IPS-20b (cell line): Measurements from ENCODE around the gene GPR157.
"Not testable (repeated sequence)": the region's sequence is repeated elsewhere in the genome, so short reads cannot be mapped to it uniquely, and the experiment has no call there.

Experiments
- H3K27ac ChIP-seq: one replicate; pipeline ENCODE4 v1.5.1; 2013; ENCODE audit warnings: low read length
- H3K27me3 ChIP-seq: 2 replicates; pipeline ENCODE4 v1.6.1; 2013; ENCODE audit warnings: mild to moderate bottlenecking, low read length, inconsistent platforms; ENCODE audit not compliant: insufficient read depth
- H3K36me3 ChIP-seq: 2 replicates; pipeline ENCODE4 v1.6.1; 2013; ENCODE audit warnings: low read depth, mild to moderate bottlenecking, inconsistent platforms, low read length, moderate library complexity; ENCODE audit not compliant: insufficient read depth
- H3K4me1 ChIP-seq: 2 replicates; pipeline ENCODE4 v1.6.1; 2013; ENCODE audit warnings: mild to moderate bottlenecking, control low read depth, inconsistent platforms, low read length, moderate library complexity; ENCODE audit not compliant: insufficient read depth
- H3K4me3 ChIP-seq: 2 replicates; pipeline ENCODE4 v1.5.1; 2013; ENCODE audit warnings: mild to moderate bottlenecking, low read length, inconsistent platforms
- H3K9ac ChIP-seq: 2 replicates; pipeline ENCODE4 v1.6.1; 2013; ENCODE audit warnings: low read depth, mild to moderate bottlenecking, inconsistent platforms, low read length, moderate library complexity
- H3K9me3 ChIP-seq: 2 replicates; pipeline ENCODE4 v1.6.1; 2013; ENCODE audit warnings: mild to moderate bottlenecking, low read depth, low read length, inconsistent platforms; ENCODE audit not compliant: insufficient read depth

GPR157 gene

DNA sequence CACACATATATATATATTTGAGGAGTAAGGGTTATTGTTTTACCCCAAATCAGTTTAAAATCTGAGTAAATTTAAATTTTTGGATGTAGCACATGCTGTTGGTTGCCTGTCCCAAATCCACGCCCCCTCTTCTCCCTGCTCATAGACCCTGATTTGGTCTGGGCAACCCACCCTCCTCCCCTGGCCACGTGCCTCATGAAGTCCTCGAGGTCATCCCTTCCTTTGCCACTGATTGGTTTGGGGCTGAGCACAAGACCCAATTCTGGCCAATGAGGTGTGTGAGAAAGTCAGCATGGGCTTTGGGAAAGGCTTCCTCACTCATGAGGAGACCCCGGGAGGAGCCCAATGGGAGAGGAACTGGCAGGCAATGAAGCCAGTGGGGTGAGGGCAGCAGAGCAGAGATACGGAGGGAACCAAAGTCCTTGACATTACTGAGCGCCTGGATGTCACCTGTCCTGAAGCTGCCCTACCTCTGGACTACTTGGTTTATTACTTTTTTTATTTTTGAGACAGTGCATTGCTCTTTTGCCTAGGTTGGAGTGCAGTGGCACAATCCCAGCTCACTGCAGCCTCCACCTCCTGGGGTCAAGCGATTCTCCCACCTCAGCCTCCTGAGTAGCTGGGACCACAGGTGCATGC, 31.3 kb upstream of the GPR157 start:
- H3K27ac ChIP-seq = no peak overlapping the region

DNA sequence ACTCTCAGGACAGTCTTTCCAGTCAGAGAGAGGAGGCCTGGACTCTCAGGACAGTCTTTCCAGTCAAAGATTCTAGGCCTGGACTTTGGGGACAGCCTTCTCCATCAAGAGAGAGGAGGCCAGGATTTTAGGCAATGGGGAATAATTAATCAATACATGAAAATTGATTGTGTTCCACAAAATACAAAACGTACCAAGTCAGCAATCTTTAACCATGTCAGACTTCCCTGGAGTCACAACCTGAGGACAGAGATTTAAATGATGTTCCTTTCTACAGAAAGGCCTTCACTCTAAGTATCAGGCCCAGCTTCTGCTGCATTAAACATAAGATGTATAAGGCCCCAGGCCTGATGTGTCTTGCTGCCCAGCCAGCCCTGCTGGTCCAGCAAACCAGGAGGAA, 27.0 kb upstream of the GPR157 start:
- H3K9me3 ChIP-seq = no peaks in the 10 kb centered on the region
- no peak overlapping the region for H3K9ac ChIP-seq
- H3K27ac ChIP-seq = no peak overlapping the region
- no peaks in the 10 kb centered on the region for H3K4me1 ChIP-seq
- no peaks in the 10 kb centered on the region for H3K27me3 ChIP-seq
- H3K4me3 ChIP-seq = no peak overlapping the region
- H3K36me3 ChIP-seq = peaks cover 14% of the 10 kb centered on the region; the same call in 1 of the 2 replicates

More for the DNA sequence above, 31.3 kb upstream of the GPR157 start:
- Histone ChIP-seq H3K9me3 (no peaks in the 10 kb centered on the region), H3K36me3 (no peaks in the 10 kb centered on the region), H3K4me1 (peaks cover 9% of the 10 kb centered on the region), H3K27me3 (no peaks in the 10 kb centered on the region), H3K9ac (no peak overlapping the region), H3K4me3 (no peak overlapping the region)

DNA sequence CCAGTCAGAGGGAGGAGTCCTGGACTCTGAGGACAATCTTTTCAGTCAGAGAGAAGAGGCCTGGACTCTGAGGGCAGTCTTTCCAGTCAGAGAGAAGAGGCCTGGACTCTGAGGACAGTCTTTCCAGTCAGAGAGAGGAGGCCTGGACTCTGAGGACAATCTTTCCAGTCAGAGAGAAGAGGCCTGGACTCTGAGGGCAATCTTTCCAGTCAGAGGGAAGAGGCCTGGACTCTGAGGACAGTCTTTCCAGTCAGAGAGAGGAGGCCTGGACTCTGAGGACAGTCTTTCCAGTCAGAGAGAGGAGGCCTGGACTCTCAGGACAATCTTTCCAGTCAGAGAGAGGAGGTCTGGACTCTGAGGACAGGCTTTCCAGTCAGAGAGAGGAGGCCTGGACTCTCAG, 26.5 kb upstream of the GPR157 start:
- not testable (repeated sequence) for H3K27me3 ChIP-seq, H3K4me3 ChIP-seq, H3K4me1 ChIP-seq, H3K27ac ChIP-seq, H3K9ac ChIP-seq, H3K9me3 ChIP-seq
- peaks cover 19% of the 10 kb centered on the region for H3K36me3 ChIP-seq

DNA sequence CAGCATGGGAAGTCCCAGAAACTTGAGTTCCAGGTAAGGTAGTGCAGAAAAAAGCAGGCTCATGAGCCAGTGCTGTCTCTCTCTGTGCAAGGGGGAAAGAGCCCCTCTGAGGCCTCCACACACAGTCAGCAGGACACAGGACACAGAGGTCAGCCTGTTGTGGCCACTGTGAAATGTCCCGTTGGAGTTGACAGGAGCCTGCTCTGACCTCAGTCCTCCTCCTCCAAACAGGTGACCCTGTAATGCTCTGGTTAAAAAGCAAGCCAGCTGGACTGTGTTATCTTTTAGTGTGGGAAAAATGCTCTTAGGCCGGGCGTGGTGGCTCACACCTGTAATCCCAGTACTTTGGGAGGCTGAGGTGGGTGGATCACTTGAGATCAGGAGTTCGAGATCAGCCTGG, 24.2 kb upstream of the GPR157 start:
- H3K36me3 ChIP-seq = peaks cover 23% of the 10 kb centered on the region
- no peak overlapping the region for H3K27ac ChIP-seq
- no peaks in the 10 kb centered on the region for H3K4me1 ChIP-seq

DNA sequence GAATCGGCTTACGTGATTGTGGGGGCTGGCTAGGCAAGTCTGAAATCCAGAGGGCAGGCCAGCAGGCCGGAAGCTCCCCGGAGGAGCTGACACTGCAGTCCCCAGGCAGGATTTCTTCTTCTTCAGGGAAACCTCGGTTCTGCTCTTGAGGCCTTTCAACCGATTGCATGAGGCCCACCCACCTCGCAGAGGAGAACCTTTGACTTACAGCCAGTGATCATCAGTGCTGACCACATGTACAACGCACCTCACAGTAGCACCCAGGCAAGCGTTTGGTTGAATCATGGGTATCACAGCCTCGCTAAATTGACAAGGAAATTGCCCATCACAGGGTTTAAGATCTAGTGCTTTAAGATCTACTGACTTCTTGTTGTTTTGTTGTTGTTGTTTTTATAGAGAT, 23.6 kb upstream of the GPR157 start:
- Histone ChIP-seq H3K27me3 (no peaks in the 10 kb centered on the region), H3K27ac (no peak overlapping the region), H3K9ac (no peak overlapping the region), H3K36me3 (peaks cover 23% of the 10 kb centered on the region), H3K4me1 (no peaks in the 10 kb centered on the region), H3K4me3 (no peak overlapping the region), H3K9me3 (no peaks in the 10 kb centered on the region)

More for the DNA sequence above, 24.2 kb upstream of the GPR157 start:
- Histone ChIP-seq H3K27me3 (no peaks in the 10 kb centered on the region), H3K4me3 (no peak overlapping the region), H3K9ac (no peak overlapping the region), H3K9me3 (no peaks in the 10 kb centered on the region)

DNA sequence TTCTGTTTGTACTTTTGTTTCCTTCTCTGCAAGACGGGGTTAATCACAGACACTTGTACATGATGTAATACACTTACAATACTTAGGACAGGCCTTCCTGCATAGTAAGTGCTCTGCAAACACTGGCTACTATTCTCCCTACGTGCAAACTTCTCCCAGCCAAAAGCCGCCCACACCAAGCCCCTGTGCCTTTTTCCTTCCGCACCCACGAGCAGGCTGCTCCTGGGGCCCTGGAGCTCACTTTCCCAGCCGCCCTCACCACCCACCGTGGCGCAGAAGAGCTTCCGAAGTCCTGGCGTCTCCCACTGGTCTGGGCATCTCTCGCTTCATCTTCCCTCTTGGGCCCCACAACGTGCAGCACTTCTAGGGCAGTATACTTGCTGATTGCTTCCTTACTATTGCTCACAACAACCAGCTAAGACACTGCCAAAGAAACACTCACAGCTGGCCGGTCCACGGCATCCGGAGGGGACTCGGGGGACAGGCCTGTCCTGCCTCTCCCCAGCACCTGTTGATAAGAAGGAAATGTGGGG, 22.5 kb upstream of the GPR157 start:
- Histone ChIP-seq H3K27ac (no peak overlapping the region), H3K4me3 (no peak overlapping the region), H3K4me1 (no peaks in the 10 kb centered on the region), H3K36me3 (peaks cover 23% of the 10 kb centered on the region), H3K9me3 (no peaks in the 10 kb centered on the region), H3K27me3 (no peaks in the 10 kb centered on the region), H3K9ac (no peak overlapping the region)

DNA sequence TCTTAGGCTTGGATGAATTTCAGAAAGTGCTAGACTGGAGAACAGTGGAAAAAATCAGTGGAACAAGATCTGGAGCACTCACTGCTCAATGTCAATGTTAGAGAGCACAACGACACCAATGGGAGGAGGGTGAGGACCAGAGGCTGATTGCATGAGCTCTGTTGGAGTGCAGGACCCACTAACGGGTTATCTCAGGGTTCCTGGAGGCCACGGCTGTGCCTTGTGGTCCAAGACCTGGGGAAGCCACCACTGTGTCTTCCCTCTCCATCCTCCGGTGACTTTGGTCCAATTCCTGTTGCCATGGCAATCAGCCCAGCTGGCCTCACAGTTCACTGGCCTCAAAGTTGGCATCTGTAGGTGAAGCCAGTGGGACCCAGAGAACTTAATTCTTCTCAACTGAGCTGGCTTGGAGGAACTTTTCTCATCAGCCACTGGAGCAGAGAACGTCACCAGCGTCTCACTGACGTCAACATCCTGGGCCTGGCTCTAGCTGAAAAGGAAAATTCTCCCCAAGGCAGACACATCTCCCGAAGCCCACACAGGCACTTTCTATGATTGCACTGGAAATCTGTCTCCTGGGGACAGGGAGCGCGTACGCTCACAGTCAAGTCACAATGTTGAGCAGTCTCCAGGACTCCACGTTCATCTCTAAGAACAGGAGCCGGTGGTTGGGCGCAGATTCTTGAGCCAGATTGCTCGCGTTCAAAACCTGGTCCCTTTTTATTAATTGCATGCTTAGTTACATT, 21.9 kb upstream of the GPR157 start:
- H3K9me3 ChIP-seq = no peaks in the 10 kb centered on the region
- peaks cover 23% of the 10 kb centered on the region for H3K36me3 ChIP-seq
- H3K27ac ChIP-seq = no peak overlapping the region
- H3K9ac ChIP-seq = no peak overlapping the region
- H3K4me3 ChIP-seq = no peak overlapping the region
- no peaks in the 10 kb centered on the region for H3K27me3 ChIP-seq
- H3K4me1 ChIP-seq = no peaks in the 10 kb centered on the region

DNA sequence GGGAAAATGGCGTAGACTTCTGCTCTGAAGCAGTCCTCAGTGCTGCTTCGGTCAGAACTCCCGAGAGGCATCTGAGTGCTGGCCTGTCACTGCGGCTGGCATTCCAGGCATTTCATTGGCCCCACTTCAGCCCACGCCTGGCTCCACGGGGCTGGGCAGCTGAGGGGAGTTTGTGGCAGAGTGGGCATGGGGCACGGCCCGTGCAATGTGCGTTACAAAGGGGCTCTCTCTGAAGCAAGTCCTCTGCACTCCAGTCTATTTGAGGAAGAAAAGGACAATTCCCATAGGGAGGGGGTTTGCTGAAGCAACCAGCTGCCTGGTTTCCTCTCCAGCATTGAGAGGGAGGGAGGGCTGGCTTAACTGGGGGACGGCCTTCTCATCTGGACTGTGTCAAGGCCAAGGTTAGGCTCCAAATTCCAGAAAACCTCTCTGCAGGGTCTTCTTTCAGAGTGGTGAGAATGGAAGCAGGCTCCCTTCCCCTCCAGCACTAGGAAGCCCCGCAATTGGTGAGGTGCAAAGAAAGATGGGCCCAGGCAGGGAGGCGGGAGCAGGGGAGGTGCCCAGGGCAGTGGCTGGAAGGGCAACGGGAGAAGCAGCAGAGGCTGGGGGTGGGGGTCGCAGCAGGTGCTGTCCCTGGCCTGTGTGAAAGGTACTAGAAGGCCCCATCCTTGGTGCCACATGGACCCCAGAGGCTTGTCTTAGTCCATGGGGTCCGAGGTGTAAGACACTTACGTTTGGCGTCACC, 21.1 kb upstream of the GPR157 start:
- Histone ChIP-seq H3K9ac (no peak overlapping the region), H3K4me3 (no peak overlapping the region), H3K27me3 (no peaks in the 10 kb centered on the region), H3K36me3 (peaks cover 23% of the 10 kb centered on the region), H3K27ac (no peak overlapping the region), H3K4me1 (no peaks in the 10 kb centered on the region), H3K9me3 (no peaks in the 10 kb centered on the region)

DNA sequence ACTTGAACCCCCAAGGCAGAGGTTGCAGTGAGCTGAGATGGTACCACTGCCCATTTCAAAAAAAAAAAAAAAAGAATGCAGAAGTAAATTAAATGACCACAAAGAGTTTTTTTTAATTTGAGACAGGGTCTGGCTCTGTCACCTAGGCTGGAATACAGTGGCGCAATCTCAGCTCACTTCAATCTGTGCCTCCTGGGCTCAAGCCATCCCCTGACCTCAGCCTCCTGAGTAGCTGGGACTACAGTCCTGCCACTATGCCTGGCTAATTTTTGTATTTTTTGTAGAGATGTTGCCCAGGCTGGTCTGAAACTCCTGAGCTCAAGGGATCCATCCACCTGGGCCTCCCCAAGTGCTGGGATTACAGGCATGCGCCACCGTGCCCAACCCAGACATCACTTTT, 20.2 kb upstream of the GPR157 start:
- Histone ChIP-seq H3K27ac (no peak overlapping the region), H3K4me1 (no peaks in the 10 kb centered on the region), H3K36me3 (peaks cover 23% of the 10 kb centered on the region), H3K27me3 (no peaks in the 10 kb centered on the region), H3K9me3 (no peaks in the 10 kb centered on the region), H3K9ac (no peak overlapping the region), H3K4me3 (no peak overlapping the region)

DNA sequence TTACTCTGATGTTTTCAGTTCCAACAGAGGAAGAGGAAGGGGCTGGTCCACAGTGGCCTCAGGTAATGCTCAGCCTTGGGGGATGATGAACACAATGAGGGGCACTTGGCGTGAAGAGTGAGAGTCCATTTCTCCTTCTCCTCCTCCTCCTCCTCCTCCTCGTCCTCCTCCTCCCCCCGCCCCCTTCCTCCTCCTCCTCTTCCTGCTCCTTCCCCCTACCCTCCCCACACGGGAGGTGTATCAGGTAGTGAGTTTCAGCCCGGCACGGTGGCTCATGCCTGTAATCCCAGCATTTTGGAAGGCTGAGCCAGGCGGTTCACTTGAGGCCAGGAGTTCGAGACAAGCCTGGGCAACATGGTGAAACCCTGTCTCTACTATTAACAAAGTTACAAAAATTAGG, 17.3 kb upstream of the GPR157 start:
- Histone ChIP-seq H3K9ac (no peak overlapping the region), H3K4me3 (no peak overlapping the region), H3K27me3 (no peaks in the 10 kb centered on the region), H3K27ac (no peak overlapping the region), H3K36me3 (peaks cover 11% of the 10 kb centered on the region), H3K9me3 (no peaks in the 10 kb centered on the region), H3K4me1 (no peaks in the 10 kb centered on the region)

DNA sequence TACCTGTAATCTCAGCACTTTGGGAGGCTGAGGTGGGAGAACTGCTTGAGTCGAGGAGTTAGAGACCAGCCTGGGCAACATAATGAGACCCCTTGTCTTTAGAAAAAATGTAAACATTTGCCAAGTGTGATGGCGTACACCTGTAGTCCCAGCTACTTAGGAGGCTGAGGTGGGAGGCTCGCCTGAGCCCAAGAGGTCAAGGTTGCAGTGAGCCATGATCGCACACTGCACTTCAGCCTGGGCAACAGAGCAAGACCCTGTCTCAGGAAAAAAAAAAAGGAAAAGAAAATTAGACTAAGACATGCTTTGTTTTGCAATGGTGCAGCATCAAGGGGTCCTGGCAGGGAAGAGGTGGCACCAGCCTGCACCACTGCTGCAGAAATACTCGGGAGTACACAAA, 16.8 kb upstream of the GPR157 start:
- Histone ChIP-seq H3K4me1 (no peaks in the 10 kb centered on the region), H3K9ac (no peak overlapping the region), H3K27ac (no peak overlapping the region), H3K36me3 (peaks cover 7% of the 10 kb centered on the region), H3K9me3 (no peaks in the 10 kb centered on the region), H3K4me3 (no peak overlapping the region), H3K27me3 (no peaks in the 10 kb centered on the region)
